GM06990 (cell line): ENCODE data around the gene PTPRM.

Experiments
- DNase-seq: peaks from one replicate; pipeline ENCODE4 v3.0.0-alpha.2; 2011; ENCODE audit not compliant: insufficient read length; ENCODE audit errors: extremely low read depth
- H3K27me3 ChIP-seq: replicated peaks from 2 replicates; pipeline ENCODE4 v1.6.0; 2011; ENCODE audit warnings: low read length; ENCODE audit not compliant: control insufficient read depth, insufficient read depth
- H3K36me3 ChIP-seq: 2 replicates; pipeline ENCODE4 v1.5.1; 2011; ENCODE audit warnings: low read length; ENCODE audit not compliant: control insufficient read depth, insufficient read depth
- H3K4me3 ChIP-seq: replicated peaks from 2 replicates; pipeline ENCODE4 v1.5.1; 2011; ENCODE audit warnings: low read depth, mild to moderate bottlenecking, control low read depth, low read length
- CTCF ChIP-seq: IDR thresholded peaks from 2 replicates; pipeline ENCODE4 v1.5.1; 2011; ENCODE audit warnings: low read length, control low read depth, mild to moderate bottlenecking, inconsistent platforms; ENCODE audit not compliant: insufficient read depth, poor library complexity, severe bottlenecking

The PTPRM gene

DNA sequence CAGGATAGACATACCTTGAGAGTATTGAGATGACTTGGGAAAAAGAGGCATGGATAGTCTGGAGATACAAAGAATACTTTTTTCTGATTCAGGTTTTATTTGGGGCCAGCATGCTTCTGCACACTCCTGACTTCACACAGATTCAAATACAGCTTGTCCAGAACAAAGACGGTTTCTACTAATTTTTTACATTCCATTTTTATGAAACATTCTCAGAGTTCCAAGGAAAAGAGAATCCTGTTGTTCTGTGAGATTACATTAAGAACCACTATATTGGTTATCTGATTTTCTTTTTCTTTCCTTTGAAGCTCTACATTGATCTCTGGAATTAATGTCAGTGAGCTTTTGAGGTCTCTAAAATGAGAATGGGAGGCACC lies 41.0 kb downstream of the PTPRM start:
- no peaks in the 10 kb centered on the region; the same call in 1 of the 2 replicates for H3K27me3 ChIP-seq
- H3K36me3 ChIP-seq: no peaks in the 10 kb centered on the region
- no peak for DNase-seq
- no peak overlapping the region for H3K4me3 ChIP-seq
- TF ChIP-seq CTCF: no peak

- no peak overlapping the region for H3K4me3 ChIP-seq
- no peak for TF ChIP-seq CTCF
- DNase-seq: no peak
- no peaks in the 10 kb centered on the region for H3K36me3 ChIP-seq
- H3K27me3 ChIP-seq: no peaks in the 10 kb centered on the region; the same call in 1 of the 2 replicates
Observed at GRCh38 chr18:7608781-7609201, 41.7 kb downstream of the PTPRM start.

DNA sequence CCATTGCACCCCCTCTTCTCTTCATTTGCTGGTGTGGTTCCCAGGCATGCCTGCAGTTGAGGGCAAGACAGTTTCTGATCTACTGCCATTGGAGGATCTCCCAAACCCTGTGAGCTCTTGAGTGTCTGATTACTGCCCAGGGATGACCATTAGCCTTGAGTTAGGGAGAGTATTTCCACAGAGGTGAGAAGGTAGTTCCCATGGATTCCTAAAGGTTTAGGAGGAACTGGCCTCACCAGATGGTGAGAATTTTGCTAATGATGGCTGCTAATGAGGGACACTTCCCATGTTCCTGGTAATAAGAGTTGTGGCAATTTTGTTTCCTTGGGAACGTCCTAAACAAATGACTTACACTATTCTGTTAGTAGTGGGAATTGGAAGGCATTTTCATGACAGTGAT lies 42.5 kb downstream of the PTPRM start:
- H3K27me3 ChIP-seq: no peaks in the 10 kb centered on the region; the same call in 1 of the 2 replicates
- H3K36me3 ChIP-seq: no peaks in the 10 kb centered on the region
- no peak for DNase-seq
- no peak for TF ChIP-seq CTCF
- no peak overlapping the region for H3K4me3 ChIP-seq

DNA sequence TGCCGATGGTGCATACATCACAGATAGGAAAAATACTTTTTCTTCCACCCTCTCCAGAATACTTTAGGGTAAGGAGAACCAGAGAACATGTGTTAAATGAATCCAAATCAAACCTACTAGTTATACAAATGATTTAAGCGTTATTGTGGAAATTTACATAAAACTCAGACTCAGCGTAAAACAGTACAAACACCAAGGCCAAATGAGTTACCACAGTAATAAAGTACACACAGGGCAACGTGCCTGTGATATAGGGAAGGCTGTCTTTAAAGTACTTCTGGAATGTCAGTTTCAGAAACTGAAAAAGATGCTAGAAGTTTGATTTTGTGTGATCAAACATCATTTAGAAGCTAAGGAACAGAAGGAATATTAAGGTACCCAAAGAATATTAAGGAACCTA lies 46.9 kb downstream of the PTPRM start:
- no peak overlapping the region for H3K4me3 ChIP-seq
- no peaks in the 10 kb centered on the region for H3K36me3 ChIP-seq
- DNase-seq: no peak
- TF ChIP-seq CTCF: no peak
- no peaks in the 10 kb centered on the region; the same call in 1 of the 2 replicates for H3K27me3 ChIP-seq

- TF ChIP-seq CTCF: no peak
- no peak for DNase-seq
Observed at GRCh38 chr18:7615840-7616239, 48.7 kb downstream of the PTPRM start.

DNA sequence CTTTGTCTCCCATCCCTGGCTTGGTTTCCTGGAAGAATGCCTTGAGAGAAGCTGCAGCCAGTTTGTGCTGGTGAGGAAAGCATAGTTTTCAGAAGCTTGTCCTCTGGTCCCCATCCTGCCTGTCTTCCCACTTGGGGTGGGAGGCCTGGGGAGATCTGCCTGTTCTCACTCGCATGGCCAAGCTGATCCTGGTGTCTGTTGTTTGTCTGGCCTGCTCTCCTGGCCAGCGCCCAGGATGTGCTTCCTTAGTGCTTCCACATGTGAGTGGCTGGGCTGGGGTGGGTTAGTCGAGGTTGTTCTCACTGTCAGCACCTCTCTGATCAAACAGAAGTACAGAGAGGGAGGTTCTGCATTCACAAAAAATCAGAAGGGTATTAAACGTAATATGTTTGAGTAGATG lies 49.5 kb downstream of the PTPRM start:
- Histone ChIP-seq H3K36me3 (no peaks in the 10 kb centered on the region), H3K27me3 (no peaks in the 10 kb centered on the region; the same call in 1 of the 2 replicates), H3K4me3 (no peak overlapping the region)
- TF ChIP-seq CTCF: no peak
- DNase-seq: no peak

More at GRCh38 chr18:7615840-7616239, 48.7 kb downstream of the PTPRM start:
- Histone ChIP-seq H3K4me3 (no peak overlapping the region), H3K27me3 (no peaks in the 10 kb centered on the region; the same call in 1 of the 2 replicates), H3K36me3 (no peaks in the 10 kb centered on the region)
